DND-41 (cell line): ENCODE measurements around the gene TM9SF4.

Source experiments
- EZH2 ChIP-seq: IDR thresholded peaks from 3 replicates; pipeline ENCODE4 v1.6.1; 2012; ENCODE audit warnings: borderline replicate concordance, low read depth, mild to moderate bottlenecking, moderate library complexity, low read length, inconsistent platforms; ENCODE audit not compliant: severe bottlenecking
- TF ChIP-seq, protein P1 (sequence below): IDR thresholded peaks from 2 replicates; pipeline ENCODE4 v1.5.1; 2012; ENCODE audit warnings: borderline replicate concordance, low read length, moderate library complexity, mild to moderate bottlenecking; ENCODE audit not compliant: poor library complexity, severe bottlenecking; ENCODE audit errors: extremely low read depth

DNA sequence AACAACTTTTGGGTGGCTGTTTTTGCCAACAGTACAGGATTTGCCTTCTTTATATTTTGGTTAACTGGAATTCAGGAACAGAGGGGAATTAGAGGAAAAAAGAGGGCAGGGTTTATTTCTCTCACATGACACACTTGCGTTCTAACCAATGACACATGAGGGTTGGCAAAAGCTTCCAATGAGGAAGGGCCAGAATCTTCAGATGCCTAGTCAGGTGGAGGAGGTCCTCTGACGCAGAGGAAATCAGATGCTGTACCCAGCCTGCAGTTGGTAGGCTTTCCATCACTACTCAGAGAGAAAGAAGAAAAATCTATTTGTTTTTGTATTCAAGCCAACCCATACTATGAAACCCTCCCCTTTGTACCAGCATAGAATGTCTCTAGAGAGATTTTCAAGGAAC lies 20.8 kb downstream of the TM9SF4 start:
- TF ChIP-seq, protein P1, sequence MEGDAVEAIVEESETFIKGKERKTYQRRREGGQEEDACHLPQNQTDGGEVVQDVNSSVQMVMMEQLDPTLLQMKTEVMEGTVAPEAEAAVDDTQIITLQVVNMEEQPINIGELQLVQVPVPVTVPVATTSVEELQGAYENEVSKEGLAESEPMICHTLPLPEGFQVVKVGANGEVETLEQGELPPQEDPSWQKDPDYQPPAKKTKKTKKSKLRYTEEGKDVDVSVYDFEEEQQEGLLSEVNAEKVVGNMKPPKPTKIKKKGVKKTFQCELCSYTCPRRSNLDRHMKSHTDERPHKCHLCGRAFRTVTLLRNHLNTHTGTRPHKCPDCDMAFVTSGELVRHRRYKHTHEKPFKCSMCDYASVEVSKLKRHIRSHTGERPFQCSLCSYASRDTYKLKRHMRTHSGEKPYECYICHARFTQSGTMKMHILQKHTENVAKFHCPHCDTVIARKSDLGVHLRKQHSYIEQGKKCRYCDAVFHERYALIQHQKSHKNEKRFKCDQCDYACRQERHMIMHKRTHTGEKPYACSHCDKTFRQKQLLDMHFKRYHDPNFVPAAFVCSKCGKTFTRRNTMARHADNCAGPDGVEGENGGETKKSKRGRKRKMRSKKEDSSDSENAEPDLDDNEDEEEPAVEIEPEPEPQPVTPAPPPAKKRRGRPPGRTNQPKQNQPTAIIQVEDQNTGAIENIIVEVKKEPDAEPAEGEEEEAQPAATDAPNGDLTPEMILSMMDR: no peak
- no peak for TF ChIP-seq EZH2
